Esophagus muscularis mucosa (tissue), 4 donors: ENCODE data around the gene WNT3.

Source experiments
- CTCF ChIP-seq, 3 experiments: fragments of 200-600 bp in 2 of 3; fragments of 450-650 bp in 1 of 3; sonication (generic) in 2 of 3; IDR thresholded peaks; one replicate each; pipeline ENCODE4 v1.5.1; 2017 to 2019; ENCODE audit warnings: antibody characterized with exemption in 3 of 3, mild to moderate bottlenecking in 2 of 3, moderate library complexity in 1 of 3
- EP300 ChIP-seq: sonication (generic); formaldehyde crosslinking; IDR thresholded peaks from one replicate; pipeline ENCODE4 v1.6.1; 2017; ENCODE audit warnings: antibody characterized with exemption
- POLR2A ChIP-seq: fragments of 450-650 bp; IDR thresholded peaks from one replicate; pipeline ENCODE4 v1.6.1; 2017; ENCODE audit warnings: antibody characterized with exemption, moderate library complexity, mild to moderate bottlenecking, low read depth
- POLR2AphosphoS5 ChIP-seq, 2 donors: sonication (generic); formaldehyde crosslinking; IDR thresholded peaks; one replicate each; pipeline ENCODE4 v1.6.1; 2017; ENCODE audit warnings: antibody characterized with exemption in 2 of 2

DNA sequence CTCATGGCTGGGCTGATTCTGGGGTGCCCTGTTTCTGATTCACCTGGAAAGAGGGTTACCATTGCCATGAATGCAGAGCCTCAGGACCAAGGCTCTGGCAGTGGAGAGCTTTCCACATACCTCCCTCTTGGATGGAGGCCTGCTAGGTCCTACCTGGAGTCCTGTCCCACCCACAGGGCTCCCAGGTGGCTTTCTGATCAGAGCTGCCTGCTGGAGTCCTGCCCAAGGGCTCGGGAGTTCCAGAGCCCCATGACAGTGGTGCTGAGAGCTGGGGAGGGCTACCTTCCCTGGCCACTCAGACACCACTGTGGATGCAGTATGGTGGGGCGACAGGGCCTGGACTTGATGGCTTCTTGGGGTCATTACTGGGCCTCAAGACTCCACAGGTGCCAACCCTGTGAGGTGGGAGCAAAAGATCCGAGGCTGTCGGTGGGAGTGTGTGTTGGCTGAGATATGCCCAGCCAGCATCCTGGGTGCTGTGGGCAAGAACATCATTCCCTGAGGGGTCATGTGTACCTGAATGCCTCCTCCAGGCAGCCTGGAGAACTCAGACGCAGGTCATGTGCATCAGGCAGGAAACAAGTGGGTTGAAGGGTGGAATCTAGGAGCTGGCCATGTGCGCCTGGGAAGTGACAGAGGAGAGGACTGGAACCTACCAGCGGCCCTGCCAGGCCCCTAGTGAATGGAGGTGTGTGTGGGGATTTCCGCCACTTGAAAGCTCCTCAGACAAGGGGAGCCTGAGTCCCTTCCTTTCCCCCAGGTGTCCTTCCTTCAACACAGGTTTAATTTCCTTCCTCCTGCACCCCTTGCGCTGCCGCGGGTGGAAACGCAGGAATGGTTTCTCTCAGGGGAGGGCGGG lies 2.3 kb upstream of the WNT3 start:
- TF ChIP-seq POLR2AphosphoS5 (IDR thresholded peaks at IDR 0.05) (no peak), CTCF (IDR thresholded peaks at IDR 0.05) (no peak), EP300 (no peak), POLR2A (no peak)
